Caco-2 (cell line): ENCODE data around the gene DOCK4. TPM values are rescaled to one million over a fixed set of nuclear protein-coding genes. Genes with fewer than 3 reads are reported as not detected.

Experiments
- BruUV-seq: library from RNA; stranded (reverse); fragments of 400-500 nt; replicated peaks from 2 replicates; lab custom pipeline; 2021; lab: Mats Ljungman, UMichigan
- CTCF ChIA-PET: fragments of 300-600 bp; sonication (Branson Sonifier 250); formaldehyde crosslinking; loops from one replicate; lab custom pipeline; 2022; ENCODE audit warnings: antibody characterized with exemption; lab: Charles Lee
- POLR2A ChIA-PET: fragments of 300-600 bp; sonication (Branson Sonifier 250); formaldehyde crosslinking; loops from one replicate; lab custom pipeline; 2022; ENCODE audit warnings: antibody characterized with exemption; lab: Charles Lee
- DNase-seq, 2 experiments: peaks; one replicate each; pipeline versions ENCODE4 v3.0.0 to v3.0.0-alpha.2; 2020 to 2022
- H3K27me3 ChIP-seq: replicated peaks from 2 replicates; pipeline ENCODE4 v1.6.0; 2011; ENCODE audit warnings: low read length; ENCODE audit not compliant: control insufficient read depth, insufficient read depth
- H3K36me3 ChIP-seq: 2 replicates; pipeline ENCODE4 v1.5.1; 2011; ENCODE audit warnings: low read length; ENCODE audit not compliant: control insufficient read depth, insufficient read depth
- H3K4me1 ChIP-seq: fragments of 250-450 bp; sonication (Bioruptor Pico); 2 replicates; pipeline ENCODE4 v1.5.1; 2020; ENCODE audit warnings: mild to moderate bottlenecking
- H3K4me3 ChIP-seq: 2 replicates; pipeline ENCODE4 v1.5.1; 2011; ENCODE audit warnings: low read depth, mild to moderate bottlenecking, control low read depth, low read length
- H3K9me3 ChIP-seq: fragments of 250-450 bp; sonication (Bioruptor Pico); 2 replicates; pipeline ENCODE4 v1.5.1; 2020; ENCODE audit warnings: mild to moderate bottlenecking, moderate library complexity
- H3K27ac Mint-ChIP-seq: one replicate; pipeline ENCODE4 v1.8.0; 2022; ENCODE audit warnings: mixed read lengths; ENCODE audit not compliant: unreplicated experiment
- H3K27me3 Mint-ChIP-seq: one replicate; pipeline ENCODE4 v1.8.0; 2022; ENCODE audit warnings: mixed read lengths; ENCODE audit not compliant: insufficient read depth, unreplicated experiment
- H3K36me3 Mint-ChIP-seq: one replicate; pipeline ENCODE4 v1.8.0; 2022; ENCODE audit warnings: mild to moderate bottlenecking, mixed read lengths; ENCODE audit not compliant: insufficient read depth, unreplicated experiment
- H3K4me1 Mint-ChIP-seq: one replicate; pipeline ENCODE4 v1.8.0; 2022; ENCODE audit warnings: low read depth, mixed read lengths; ENCODE audit not compliant: unreplicated experiment
- H3K4me3 Mint-ChIP-seq: one replicate; pipeline ENCODE4 v1.8.0; 2022; ENCODE audit warnings: mild to moderate bottlenecking, moderate library complexity, mixed read lengths; ENCODE audit not compliant: unreplicated experiment
- H3K9me3 Mint-ChIP-seq: one replicate; pipeline ENCODE4 v1.8.0; 2022; ENCODE audit warnings: mixed read lengths; ENCODE audit not compliant: unreplicated experiment
- intact Hi-C: fragments of 100-400 bp; cut with micrococcal nuclease; formaldehyde crosslinking; loops from one replicate; pipeline ENCODE4 v1.10.0; 2022; ENCODE audit not compliant: unreplicated experiment
- total RNA-seq: library from RNA; stranded (reverse); gene quantifications from 2 replicates; pipeline ENCODE4 v1.2.3, GENCODE V29; 2022
- TF ChIP-seq, protein P1 (sequence below), 2 experiments: fragments of 200-600 bp in 1 of 2; IDR thresholded peaks; 1 replicate in 1 of 2; 2 replicates in 1 of 2; pipeline versions ENCODE4 v1.5.1 to v1.8.0; 2011 to 2022; ENCODE audit warnings: antibody characterized with exemption in 1 of 2, control low read depth in 1 of 2, inconsistent platforms in 1 of 2, low read depth in 1 of 2, low read length in 1 of 2, mild to moderate bottlenecking in 1 of 2, moderate library complexity in 1 of 2; ENCODE audit not compliant: insufficient read depth in 1 of 2, severe bottlenecking in 1 of 2, unreplicated experiment in 1 of 2

DOCK4 gene
- total RNA-seq, 1 experiment from 2014 or later: 2.0 TPM

DNA sequence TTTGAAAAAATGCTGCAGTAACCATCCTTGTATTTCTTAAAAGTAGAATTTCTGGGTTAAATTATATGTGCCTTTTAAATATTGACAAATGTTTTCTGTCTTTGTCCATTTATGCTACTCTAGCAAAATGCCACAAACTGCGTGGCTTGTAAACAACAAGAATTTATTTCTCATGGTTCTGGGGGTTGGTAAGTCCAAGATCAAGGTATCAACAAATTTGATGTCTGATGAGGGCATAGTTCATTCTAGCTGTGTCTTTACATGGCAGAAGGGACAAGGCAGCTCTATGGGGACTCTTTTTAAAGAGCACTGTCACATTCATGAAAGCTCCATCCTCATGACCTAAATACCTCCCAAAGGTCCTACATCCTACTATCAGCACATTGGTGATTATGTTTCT lies 27.9 kb upstream of the DOCK4 start:
- Mint-ChIP-seq H3K27ac (no peak overlapping the region), H3K27me3 (no peaks in the 10 kb centered on the region), H3K4me1 (peaks cover 7% of the 10 kb centered on the region), H3K9me3 (no peaks in the 10 kb centered on the region), H3K36me3 (no peaks in the 10 kb centered on the region), H3K4me3 (no peak overlapping the region)
- H3K36me3 ChIP-seq: no peaks in the 10 kb centered on the region
- ChIA-PET CTCF (no interaction called here), POLR2A (no interaction called here)
- intact Hi-C loops: no loop called here
- no peak overlapping the region for H3K4me3 ChIP-seq
- H3K9me3 ChIP-seq: no peaks in the 10 kb centered on the region
- no peak for DNase-seq
- TF ChIP-seq, protein P1, sequence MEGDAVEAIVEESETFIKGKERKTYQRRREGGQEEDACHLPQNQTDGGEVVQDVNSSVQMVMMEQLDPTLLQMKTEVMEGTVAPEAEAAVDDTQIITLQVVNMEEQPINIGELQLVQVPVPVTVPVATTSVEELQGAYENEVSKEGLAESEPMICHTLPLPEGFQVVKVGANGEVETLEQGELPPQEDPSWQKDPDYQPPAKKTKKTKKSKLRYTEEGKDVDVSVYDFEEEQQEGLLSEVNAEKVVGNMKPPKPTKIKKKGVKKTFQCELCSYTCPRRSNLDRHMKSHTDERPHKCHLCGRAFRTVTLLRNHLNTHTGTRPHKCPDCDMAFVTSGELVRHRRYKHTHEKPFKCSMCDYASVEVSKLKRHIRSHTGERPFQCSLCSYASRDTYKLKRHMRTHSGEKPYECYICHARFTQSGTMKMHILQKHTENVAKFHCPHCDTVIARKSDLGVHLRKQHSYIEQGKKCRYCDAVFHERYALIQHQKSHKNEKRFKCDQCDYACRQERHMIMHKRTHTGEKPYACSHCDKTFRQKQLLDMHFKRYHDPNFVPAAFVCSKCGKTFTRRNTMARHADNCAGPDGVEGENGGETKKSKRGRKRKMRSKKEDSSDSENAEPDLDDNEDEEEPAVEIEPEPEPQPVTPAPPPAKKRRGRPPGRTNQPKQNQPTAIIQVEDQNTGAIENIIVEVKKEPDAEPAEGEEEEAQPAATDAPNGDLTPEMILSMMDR (IDR thresholded peaks at IDR 0.05; ENCODE audit: insufficient read depth in 1 of 2, low read depth in 1 of 2, low read length in 1 of 2, severe bottlenecking in 1 of 2, unreplicated experiment in 1 of 2): no peak
- peaks cover 11% of the 10 kb centered on the region for H3K4me1 ChIP-seq
- BruUV-seq: no TSS peak
- H3K27me3 ChIP-seq: no peaks in the 10 kb centered on the region

DNA sequence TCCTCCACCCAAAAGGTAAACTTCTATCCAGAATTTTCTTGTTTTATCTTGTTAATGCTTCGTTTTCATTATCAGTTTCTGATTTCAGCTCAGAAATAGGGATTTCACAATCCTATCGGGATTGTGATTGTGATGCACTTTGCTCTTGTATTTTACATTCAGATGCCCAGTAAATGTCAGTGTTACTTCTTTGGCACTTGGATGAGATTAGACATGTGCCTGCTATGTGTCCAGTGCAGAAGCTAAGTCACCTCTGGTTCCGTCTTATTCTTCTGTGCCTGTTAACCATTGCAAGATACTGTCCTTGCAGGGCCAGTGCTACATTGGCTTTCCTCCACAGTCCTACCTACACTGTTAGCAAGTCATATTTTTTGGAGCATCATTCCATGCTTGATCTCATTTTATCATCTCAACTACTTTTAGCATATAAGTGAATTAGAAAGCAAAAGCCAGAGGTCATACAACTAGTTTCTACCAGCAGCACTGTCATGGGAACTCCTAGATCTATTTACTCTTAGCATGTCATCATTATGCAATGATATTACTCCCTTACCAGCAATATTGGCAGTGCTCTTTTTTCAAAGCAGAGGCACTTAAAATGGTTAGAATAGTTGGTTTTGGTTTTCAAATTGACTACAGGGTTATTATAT lies 27.0 kb upstream of the DOCK4 start:
- H3K9me3 Mint-ChIP-seq: no peaks in the 10 kb centered on the region
- no peak for DNase-seq
- H3K4me1 ChIP-seq: peaks cover 11% of the 10 kb centered on the region
- no peak overlapping the region for H3K4me3 ChIP-seq
- no peak overlapping the region for H3K4me3 Mint-ChIP-seq
- TF ChIP-seq, protein P1 (IDR thresholded peaks at IDR 0.05; ENCODE audit: insufficient read depth in 1 of 2, low read depth in 1 of 2, low read length in 1 of 2, severe bottlenecking in 1 of 2, unreplicated experiment in 1 of 2): no peak
- no peak overlapping the region for H3K27ac Mint-ChIP-seq
- ChIA-PET POLR2A (no interaction called here), CTCF (no interaction called here)
- H3K4me1 Mint-ChIP-seq: peaks cover 7% of the 10 kb centered on the region
- H3K27me3 Mint-ChIP-seq: no peaks in the 10 kb centered on the region
- H3K36me3 ChIP-seq: no peaks in the 10 kb centered on the region
- no peaks in the 10 kb centered on the region for H3K27me3 ChIP-seq
- no peaks in the 10 kb centered on the region for H3K9me3 ChIP-seq
- no peaks in the 10 kb centered on the region for H3K36me3 Mint-ChIP-seq
- intact Hi-C loops: no loop called here
- BruUV-seq: no TSS peak

GRCh38 chr7:112232212-112232978 lies 26.2 kb upstream of the DOCK4 start:
- intact Hi-C loops: no loop called here
- no peaks in the 10 kb centered on the region for H3K36me3 Mint-ChIP-seq
- Histone ChIP-seq H3K4me1 (peaks cover 11% of the 10 kb centered on the region), H3K9me3 (no peaks in the 10 kb centered on the region), H3K36me3 (no peaks in the 10 kb centered on the region), H3K27me3 (no peaks in the 10 kb centered on the region), H3K4me3 (no peak overlapping the region)
- H3K4me3 Mint-ChIP-seq: no peak overlapping the region
- H3K4me1 Mint-ChIP-seq: peaks cover 7% of the 10 kb centered on the region
- no peaks in the 10 kb centered on the region for H3K9me3 Mint-ChIP-seq
- TF ChIP-seq, protein P1 (IDR thresholded peaks at IDR 0.05; ENCODE audit: insufficient read depth in 1 of 2, low read depth in 1 of 2, low read length in 1 of 2, severe bottlenecking in 1 of 2, unreplicated experiment in 1 of 2): no peak
- H3K27me3 Mint-ChIP-seq: no peaks in the 10 kb centered on the region
- no TSS peak for BruUV-seq
- DNase-seq: no peak
- ChIA-PET POLR2A (no interaction called here), CTCF (no interaction called here)
- no peak overlapping the region for H3K27ac Mint-ChIP-seq
